ENCODE results near the gene FAM107B. TPM values are rescaled to one million over a fixed set of nuclear protein-coding genes. Genes with fewer than 3 reads are reported as not detected.

The FAM107B gene
- total and polyA plus RNA-seq, 2 of the 4 experiments (the other 2 are of a cell fraction), result 26.4 to 27.1 TPM

DNA sequence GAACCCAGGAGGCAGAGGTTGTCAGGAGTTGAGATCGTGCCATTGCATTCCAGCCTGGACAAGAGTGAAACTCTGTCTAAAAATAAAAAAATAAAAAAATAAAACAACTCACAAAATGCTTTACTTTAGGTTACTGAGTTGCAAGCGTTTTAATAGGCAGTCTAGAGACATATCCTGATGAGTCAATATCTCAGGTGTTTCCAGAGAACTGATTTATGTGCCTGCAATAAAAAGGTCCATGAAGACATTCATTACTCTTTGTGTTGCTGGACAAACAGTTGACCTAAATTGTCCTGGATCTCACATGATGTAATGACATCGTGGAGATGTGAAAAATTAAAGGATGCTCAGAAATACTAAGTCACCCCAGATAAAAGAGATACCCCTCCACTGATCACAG is 31.6 kb upstream of the FAM107B start:
- no CpG with 5 or more reads among the region's 3 CpGs for WGBS, 2 experiments (ENCODE audit: extremely low coverage in 2 of 2, insufficient read length in 1 of 2)
- no peaks in the 10 kb centered on the region for H4K20me1 ChIP-seq (ENCODE audit: insufficient read depth, low read length)
- H3K4me1 ChIP-seq (ENCODE audit: control insufficient read depth, insufficient read depth, low read length), result no peaks in the 10 kb centered on the region
- no peak overlapping the region for H4K5ac ChIP-seq (ENCODE audit: low read depth, low read length)
- no peak for DNase-seq
- peaks cover 8% of the 10 kb centered on the region for H3K27me3 ChIP-seq (ENCODE audit: control insufficient read depth, insufficient read depth, low read length)
- no peak overlapping the region for H3K4me2 ChIP-seq (ENCODE audit: low read depth, low read length)
- H2AFZ ChIP-seq (replicated peaks; ENCODE audit: low read length, poor library complexity), result no peak overlapping the region
- H3K56ac ChIP-seq (ENCODE audit: extremely low read depth, insufficient read depth, low read length), result no peak overlapping the region
- H3K9me3 ChIP-seq (ENCODE audit: control insufficient read depth, insufficient read depth, low read length), result no peaks in the 10 kb centered on the region
- no peak overlapping the region for H4K8ac ChIP-seq (ENCODE audit: low read depth in 2 of 2, low read length in 2 of 2)
- H3K23ac ChIP-seq (ENCODE audit: low read depth, low read length), result no peak overlapping the region
- in situ Hi-C loops (cut with MboI; ENCODE audit: low sequenced_read_pairs), result loop anchor here (25.0 kb wide), 1 partner anchor 619 kb away; no protein-coding TSS in a partner anchor
- H3K9ac ChIP-seq (ENCODE audit: low read depth, low read length), result no peak overlapping the region
- H2BK15ac ChIP-seq (ENCODE audit: low read depth, low read length), result no peak overlapping the region
- H2AK5ac ChIP-seq (ENCODE audit: low read depth, low read length), result no peak overlapping the region
- ChIA-PET CTCF (no interaction called here), POLR2A (ENCODE audit: unreplicated experiment) (no interaction called here)
- H3K4ac ChIP-seq (ENCODE audit: low read depth, low read length), result no peak overlapping the region
- H3K18ac ChIP-seq (ENCODE audit: low read depth, low read length), result no peak overlapping the region
- no peaks in the 10 kb centered on the region for H3K79me1 ChIP-seq (ENCODE audit: low read depth in 1 of 2, low read length in 2 of 2)
- H4K91ac ChIP-seq (ENCODE audit: insufficient read depth, low read depth, low read length), result no peak overlapping the region
- H3K27ac ChIP-seq (ENCODE audit: insufficient read depth, low read length), result no peak overlapping the region
- H3K14ac ChIP-seq (replicated peaks; ENCODE audit: low read depth, low read length), result no peak overlapping the region
- H2BK20ac ChIP-seq (ENCODE audit: low read depth, low read length), result no peak overlapping the region
- H3K4me3 ChIP-seq (ENCODE audit: insufficient read depth, low read depth, low read length), result no peak overlapping the region
- H2BK5ac ChIP-seq (ENCODE audit: low read depth, low read length, poor library complexity, severe bottlenecking), result no peak overlapping the region
- BruUV-seq (replicated peaks), result no TSS peak
- intact Hi-C loops (cut with micrococcal nuclease), result no loop called here
- no peak for TF ChIP-seq MXI1 (IDR thresholded peaks at IDR 0.05; ENCODE audit: borderline replicate concordance, low read depth, low read length)
- TF ChIP-seq, protein P1, sequence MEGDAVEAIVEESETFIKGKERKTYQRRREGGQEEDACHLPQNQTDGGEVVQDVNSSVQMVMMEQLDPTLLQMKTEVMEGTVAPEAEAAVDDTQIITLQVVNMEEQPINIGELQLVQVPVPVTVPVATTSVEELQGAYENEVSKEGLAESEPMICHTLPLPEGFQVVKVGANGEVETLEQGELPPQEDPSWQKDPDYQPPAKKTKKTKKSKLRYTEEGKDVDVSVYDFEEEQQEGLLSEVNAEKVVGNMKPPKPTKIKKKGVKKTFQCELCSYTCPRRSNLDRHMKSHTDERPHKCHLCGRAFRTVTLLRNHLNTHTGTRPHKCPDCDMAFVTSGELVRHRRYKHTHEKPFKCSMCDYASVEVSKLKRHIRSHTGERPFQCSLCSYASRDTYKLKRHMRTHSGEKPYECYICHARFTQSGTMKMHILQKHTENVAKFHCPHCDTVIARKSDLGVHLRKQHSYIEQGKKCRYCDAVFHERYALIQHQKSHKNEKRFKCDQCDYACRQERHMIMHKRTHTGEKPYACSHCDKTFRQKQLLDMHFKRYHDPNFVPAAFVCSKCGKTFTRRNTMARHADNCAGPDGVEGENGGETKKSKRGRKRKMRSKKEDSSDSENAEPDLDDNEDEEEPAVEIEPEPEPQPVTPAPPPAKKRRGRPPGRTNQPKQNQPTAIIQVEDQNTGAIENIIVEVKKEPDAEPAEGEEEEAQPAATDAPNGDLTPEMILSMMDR (conservative IDR thresholded peaks at IDR 0.05; ENCODE audit: low read depth, low read length), result no peak
- TF ChIP-seq POLR2A (IDR thresholded peaks at IDR 0.05; ENCODE audit: low read depth, low read length), result no peak
- TF ChIP-seq CHD1 (IDR thresholded peaks at IDR 0.05; ENCODE audit: low read depth, low read length), result no peak
- no peak for TF ChIP-seq MAZ (IDR thresholded peaks at IDR 0.05; ENCODE audit: borderline replicate concordance, low read depth, low read length)
- TF ChIP-seq NFE2L2 (IDR thresholded peaks at IDR 0.05; ENCODE audit: low read depth, low read length), result no peak
- TF ChIP-seq RAD21 (IDR thresholded peaks at IDR 0.05; ENCODE audit: low read length), result no peak
- TF ChIP-seq, protein P2, sequence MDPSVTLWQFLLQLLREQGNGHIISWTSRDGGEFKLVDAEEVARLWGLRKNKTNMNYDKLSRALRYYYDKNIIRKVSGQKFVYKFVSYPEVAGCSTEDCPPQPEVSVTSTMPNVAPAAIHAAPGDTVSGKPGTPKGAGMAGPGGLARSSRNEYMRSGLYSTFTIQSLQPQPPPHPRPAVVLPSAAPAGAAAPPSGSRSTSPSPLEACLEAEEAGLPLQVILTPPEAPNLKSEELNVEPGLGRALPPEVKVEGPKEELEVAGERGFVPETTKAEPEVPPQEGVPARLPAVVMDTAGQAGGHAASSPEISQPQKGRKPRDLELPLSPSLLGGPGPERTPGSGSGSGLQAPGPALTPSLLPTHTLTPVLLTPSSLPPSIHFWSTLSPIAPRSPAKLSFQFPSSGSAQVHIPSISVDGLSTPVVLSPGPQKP (IDR thresholded peaks at IDR 0.05; ENCODE audit: borderline replicate concordance, low read depth, low read length), result no peak
- no peak for TF ChIP-seq RCOR1 (IDR thresholded peaks at IDR 0.05; ENCODE audit: insufficient replicate concordance, low read length)
- TF ChIP-seq, protein P3, sequence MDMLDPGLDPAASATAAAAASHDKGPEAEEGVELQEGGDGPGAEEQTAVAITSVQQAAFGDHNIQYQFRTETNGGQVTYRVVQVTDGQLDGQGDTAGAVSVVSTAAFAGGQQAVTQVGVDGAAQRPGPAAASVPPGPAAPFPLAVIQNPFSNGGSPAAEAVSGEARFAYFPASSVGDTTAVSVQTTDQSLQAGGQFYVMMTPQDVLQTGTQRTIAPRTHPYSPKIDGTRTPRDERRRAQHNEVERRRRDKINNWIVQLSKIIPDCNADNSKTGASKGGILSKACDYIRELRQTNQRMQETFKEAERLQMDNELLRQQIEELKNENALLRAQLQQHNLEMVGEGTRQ (IDR thresholded peaks at IDR 0.05; ENCODE audit: low read depth, low read length), result no peak
- no peak for TF ChIP-seq SMC3 (IDR thresholded peaks at IDR 0.05; ENCODE audit: low read depth, low read length)
- no peak for TF ChIP-seq RFX5 (IDR thresholded peaks at IDR 0.05; ENCODE audit: low read depth, low read length)
- TF ChIP-seq CEBPB (IDR thresholded peaks at IDR 0.05; ENCODE audit: low read depth, low read length), result no peak
- no peak for TF ChIP-seq BHLHE40 (IDR thresholded peaks at IDR 0.05; ENCODE audit: low read depth, low read length)
- TF ChIP-seq FOS (IDR thresholded peaks at IDR 0.05; ENCODE audit: low read depth, low read length), result no peak
- no peak overlapping the region for H2AK9ac ChIP-seq (replicated peaks; ENCODE audit: low read depth, low read length, poor library complexity)
- H3K36me3 ChIP-seq (ENCODE audit: control insufficient read depth, insufficient read depth, low read length), result no peaks in the 10 kb centered on the region
- no peaks in the 10 kb centered on the region for H3K9me1 ChIP-seq (ENCODE audit: insufficient read depth, low read length)
- dilution Hi-C loops (cut with HindIII; ENCODE audit: low sequenced_read_pairs, unreplicated experiment), result no loop called here
- no peak for ATAC-seq (ENCODE audit: low read depth)
- H2BK120ac ChIP-seq (ENCODE audit: low read depth, low read length), result no peak overlapping the region

Measured in IMR-90 (cell line).